ENCODE data around the gene PLET1. TPM values are rescaled to one million over a fixed set of nuclear protein-coding genes. Genes with fewer than 3 reads are reported as not detected.

PLET1 gene
- total and polyA plus RNA-seq, 9 of the 15 experiments (the other 6 are each of a cell fraction or from before 2014, with no cell fraction given) = not detected

DNA sequence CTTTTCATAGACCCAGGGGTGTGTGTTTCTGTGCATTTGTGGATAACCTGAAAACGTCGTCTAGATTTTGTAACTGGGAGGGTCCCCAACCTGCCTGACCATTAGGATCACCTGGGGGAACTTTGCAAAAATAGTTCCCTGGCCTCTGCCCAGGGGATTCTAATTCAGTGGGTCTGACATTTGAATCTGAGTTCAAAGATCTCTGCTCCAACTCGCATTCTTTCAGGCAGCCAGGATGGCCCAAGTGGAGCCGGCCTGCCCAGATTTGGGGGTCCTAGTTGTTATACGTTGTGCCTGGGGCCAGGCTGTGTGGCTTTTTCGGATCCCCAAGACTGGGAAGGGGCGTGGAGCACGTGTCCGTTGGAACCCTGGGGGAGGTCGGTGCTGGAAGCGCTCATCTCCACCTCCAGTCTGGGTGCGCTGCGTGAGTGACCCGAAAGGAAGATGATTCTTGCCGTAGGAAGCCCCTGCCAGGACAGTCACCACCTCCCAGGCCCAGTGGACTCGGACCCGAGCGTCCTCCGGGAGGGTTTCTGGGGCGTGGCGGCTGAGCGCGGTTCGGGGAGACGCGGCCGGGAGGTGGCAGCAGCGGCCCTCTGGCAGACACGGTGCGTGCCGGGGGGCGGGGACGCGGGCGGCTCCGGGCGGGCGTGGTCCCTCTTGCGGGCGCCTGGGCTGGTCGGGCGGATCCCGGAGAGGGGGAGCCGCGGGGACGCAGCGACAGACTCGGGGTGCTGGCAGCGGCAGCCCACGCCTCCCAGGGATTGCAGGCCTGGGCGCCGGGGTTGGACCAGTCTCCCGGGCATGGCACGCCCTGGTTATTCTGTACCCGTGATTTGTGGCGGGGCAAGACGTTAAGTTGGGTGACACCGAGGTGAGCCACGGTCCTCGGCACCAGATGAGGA lies 29.2 kb upstream of the PLET1 start (continued):
- TF ChIP-seq ERF (CRISPR knock-in tag; IDR thresholded peaks at IDR 0.05) (no peak), ARID2 (IDR thresholded peaks at IDR 0.05) (no peak), ZNF143 (CRISPR knock-in tag; IDR thresholded peaks at IDR 0.05) (no peak), ZBED1 (IDR thresholded peaks at IDR 0.05) (no peak), PRPF4 (IDR thresholded peaks at IDR 0.05; ENCODE audit: insufficient read depth, low read depth, low read length, poor library complexity, severe bottlenecking) (no peak), CHD1 (IDR thresholded peaks at IDR 0.05; ENCODE audit: low read length) (no peak), ZSCAN32 (CRISPR knock-in tag; IDR thresholded peaks at IDR 0.05) (no peak), ZNF217 (CRISPR knock-in tag; IDR thresholded peaks at IDR 0.05) (no peak), KLF10 (CRISPR knock-in tag; IDR thresholded peaks at IDR 0.05) (no peak), ZNF282 (CRISPR knock-in tag; IDR thresholded peaks at IDR 0.05) (no peak), TBL1XR1 (IDR thresholded peaks at IDR 0.05; ENCODE audit: low read length in 2 of 2) (no peak), RHOXF2B (CRISPR knock-in tag; conservative IDR thresholded peaks at IDR 0.05) (no peak), SIX5 (IDR thresholded peaks at IDR 0.05; ENCODE audit: borderline replicate concordance in 1 of 2, insufficient read depth in 1 of 2, low read depth in 1 of 2, low read length in 2 of 2) (no peak), XRCC4 (IDR thresholded peaks at IDR 0.05; ENCODE audit: extremely low read depth, insufficient read depth, insufficient read length) (no peak), ZNF780A (CRISPR knock-in tag; IDR thresholded peaks at IDR 0.05) (no peak), CBX3 (IDR thresholded peaks at IDR 0.05; ENCODE audit: borderline replicate concordance in 1 of 2, low read length in 2 of 2) (no peak), BACH1 (tag; IDR thresholded peaks at IDR 0.05) (no peak), RAD21 (CRISPR knock-in tag; conservative IDR thresholded peaks at IDR 0.05 in 1 of 2, IDR thresholded peaks at IDR 0.05 in 1 of 2) (peak; percentile 85 to 91), IFI16 (CRISPR knock-in tag; IDR thresholded peaks at IDR 0.05) (no peak), SREBF1 (IDR thresholded peaks at IDR 0.05; ENCODE audit: borderline replicate concordance, low read depth, low read length) (no peak), RUNX1 (IDR thresholded peaks at IDR 0.05; ENCODE audit: low read depth) (no peak), ZNF324 (CRISPR knock-in tag; IDR thresholded peaks at IDR 0.05) (no peak), HSF4 (CRISPR knock-in tag; IDR thresholded peaks at IDR 0.05; ENCODE audit: borderline replicate concordance) (no peak), BRCA1 (IDR thresholded peaks at IDR 0.05) (no peak), BRCA1 (CRISPR knock-in tag; IDR thresholded peaks at IDR 0.05) (no peak)
- TF ChIP-seq, protein P1, sequence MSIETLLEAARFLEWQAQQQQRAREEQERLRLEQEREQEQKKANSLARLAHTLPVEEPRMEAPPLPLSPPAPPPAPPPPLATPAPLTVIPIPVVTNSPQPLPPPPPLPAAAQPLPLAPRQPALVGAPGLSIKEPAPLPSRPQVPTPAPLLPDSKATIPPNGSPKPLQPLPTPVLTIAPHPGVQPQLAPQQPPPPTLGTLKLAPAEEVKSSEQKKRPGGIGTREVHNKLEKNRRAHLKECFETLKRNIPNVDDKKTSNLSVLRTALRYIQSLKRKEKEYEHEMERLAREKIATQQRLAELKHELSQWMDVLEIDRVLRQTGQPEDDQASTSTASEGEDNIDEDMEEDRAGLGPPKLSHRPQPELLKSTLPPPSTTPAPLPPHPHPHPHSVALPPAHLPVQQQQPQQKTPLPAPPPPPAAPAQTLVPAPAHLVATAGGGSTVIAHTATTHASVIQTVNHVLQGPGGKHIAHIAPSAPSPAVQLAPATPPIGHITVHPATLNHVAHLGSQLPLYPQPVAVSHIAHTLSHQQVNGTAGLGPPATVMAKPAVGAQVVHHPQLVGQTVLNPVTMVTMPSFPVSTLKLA (conservative IDR thresholded peaks at IDR 0.05) = peak; percentile 53 to 73; a peak in 3 of 4 replicates
- TF ChIP-seq, protein P2, sequence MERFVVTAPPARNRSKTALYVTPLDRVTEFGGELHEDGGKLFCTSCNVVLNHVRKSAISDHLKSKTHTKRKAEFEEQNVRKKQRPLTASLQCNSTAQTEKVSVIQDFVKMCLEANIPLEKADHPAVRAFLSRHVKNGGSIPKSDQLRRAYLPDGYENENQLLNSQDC (CRISPR knock-in tag; IDR thresholded peaks at IDR 0.05) = no peak
- TF ChIP-seq, protein P3, sequence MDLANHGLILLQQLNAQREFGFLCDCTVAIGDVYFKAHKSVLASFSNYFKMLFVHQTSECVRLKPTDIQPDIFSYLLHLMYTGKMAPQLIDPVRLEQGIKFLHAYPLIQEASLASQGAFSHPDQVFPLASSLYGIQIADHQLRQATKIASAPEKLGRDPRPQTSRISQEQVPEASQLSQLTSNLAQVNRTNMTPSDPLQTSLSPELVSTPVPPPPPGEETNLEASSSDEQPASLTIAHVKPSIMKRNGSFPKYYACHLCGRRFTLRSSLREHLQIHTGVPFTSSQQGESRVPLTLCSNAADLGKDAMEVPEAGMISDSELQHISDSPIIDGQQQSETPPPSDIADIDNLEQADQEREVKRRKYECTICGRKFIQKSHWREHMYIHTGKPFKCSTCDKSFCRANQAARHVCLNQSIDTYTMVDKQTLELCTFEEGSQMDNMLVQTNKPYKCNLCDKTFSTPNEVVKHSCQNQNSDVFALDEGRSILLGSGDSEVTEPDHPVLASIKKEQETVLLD (IDR thresholded peaks at IDR 0.05) = no peak
